Neutrophil (primary cell): ENCODE measurements around the gene OSBP2.

Source experiments
- H3K27ac ChIP-seq: fragments of 200-600 bp; sonication (generic); 2 replicates; pipeline ENCODE4 v1.5.1; 2016; ENCODE audit warnings: mild to moderate bottlenecking, moderate library complexity
- H3K27me3 ChIP-seq: fragments of 200-600 bp; sonication (generic); 2 replicates; pipeline ENCODE4 v1.6.0; 2016; ENCODE audit warnings: mild to moderate bottlenecking
- H3K36me3 ChIP-seq: fragments of 200-600 bp; sonication (generic); 2 replicates; pipeline ENCODE4 v1.5.1; 2017
- H3K4me1 ChIP-seq, 2 experiments: fragments of 200-600 bp in 1 of 2; sonication (generic) in 1 of 2; 1 replicate in 1 of 2; 2 replicates in 1 of 2; pipeline versions ENCODE4 v1.5.1 to v1.6.1; 2013 to 2016; ENCODE audit warnings: low read depth in 1 of 2, low read length in 1 of 2, mild to moderate bottlenecking in 1 of 2, moderate library complexity in 1 of 2; ENCODE audit not compliant: control insufficient read depth in 1 of 2, insufficient read depth in 1 of 2
- H3K4me3 ChIP-seq, 2 experiments: fragments of 200-600 bp in 1 of 2; sonication (generic) in 1 of 2; 1 replicate in 1 of 2; 2 replicates in 1 of 2; pipeline ENCODE4 v1.5.1; 2013 to 2016; ENCODE audit warnings: low read depth in 1 of 2, low read length in 1 of 2, mild to moderate bottlenecking in 1 of 2, moderate library complexity in 1 of 2
- H3K9me3 ChIP-seq: fragments of 200-600 bp; sonication (generic); 2 replicates; pipeline ENCODE4 v1.5.1; 2016
- CTCF ChIP-seq: fragments of 200-600 bp; sonication (generic); IDR thresholded peaks from 2 replicates; pipeline ENCODE4 v1.5.1; 2016; ENCODE audit warnings: antibody characterized with exemption

The OSBP2 gene

GRCh38 chr22:30864441-30865420 is 170.1 kb downstream of the OSBP2 start:
- Histone ChIP-seq H3K36me3 (no peaks in the 10 kb centered on the region), H3K27ac (no peak overlapping the region), H3K27me3 (no peaks in the 10 kb centered on the region), H3K4me3 (no peak overlapping the region), H3K4me1 (no peaks in the 10 kb centered on the region), H3K9me3 (no peaks in the 10 kb centered on the region)
- TF ChIP-seq CTCF = no peak

GRCh38 chr22:30865656-30866055 is 171.0 kb downstream of the OSBP2 start:
- TF ChIP-seq CTCF = no peak
- Histone ChIP-seq H3K4me1 (no peaks in the 10 kb centered on the region), H3K9me3 (no peaks in the 10 kb centered on the region), H3K36me3 (no peaks in the 10 kb centered on the region), H3K27ac (no peak overlapping the region), H3K27me3 (no peaks in the 10 kb centered on the region), H3K4me3 (no peak overlapping the region)

- Histone ChIP-seq H3K36me3 (no peaks in the 10 kb centered on the region), H3K9me3 (no peaks in the 10 kb centered on the region), H3K4me1 (no peaks in the 10 kb centered on the region), H3K27me3 (no peaks in the 10 kb centered on the region), H3K27ac (no peak overlapping the region), H3K4me3 (no peak overlapping the region)
- TF ChIP-seq CTCF = no peak
These were observed 171.5 kb downstream of the OSBP2 start for GRCh38 chr22:30866216-30866615.

DNA sequence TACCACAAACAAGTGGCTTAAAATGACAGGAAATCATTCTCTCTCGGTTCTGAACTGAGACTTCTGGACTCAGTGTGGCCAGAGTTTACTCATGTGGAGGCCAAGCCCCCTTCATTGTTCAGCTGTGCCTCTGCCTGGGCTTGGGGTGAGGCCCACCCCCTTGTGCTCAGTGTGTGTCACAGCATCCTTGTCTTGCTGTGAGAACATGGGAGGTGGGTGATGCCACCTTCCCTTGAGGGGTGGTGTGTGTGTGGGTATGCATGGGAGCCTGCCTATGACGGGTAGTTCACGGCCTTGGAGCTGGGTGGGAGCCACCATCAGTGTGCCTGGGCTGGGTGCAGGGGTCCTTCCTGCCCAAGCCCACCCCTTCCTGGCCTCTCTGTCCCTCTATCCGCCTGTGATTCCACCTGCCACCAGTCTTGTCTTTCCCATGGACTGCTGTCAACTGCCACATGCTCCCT is 172.2 kb downstream of the OSBP2 start:
- Histone ChIP-seq H3K27me3 (no peaks in the 10 kb centered on the region), H3K9me3 (no peaks in the 10 kb centered on the region), H3K4me3 (no peak overlapping the region), H3K36me3 (no peaks in the 10 kb centered on the region), H3K27ac (no peak overlapping the region), H3K4me1 (no peaks in the 10 kb centered on the region)
- no peak for TF ChIP-seq CTCF

DNA sequence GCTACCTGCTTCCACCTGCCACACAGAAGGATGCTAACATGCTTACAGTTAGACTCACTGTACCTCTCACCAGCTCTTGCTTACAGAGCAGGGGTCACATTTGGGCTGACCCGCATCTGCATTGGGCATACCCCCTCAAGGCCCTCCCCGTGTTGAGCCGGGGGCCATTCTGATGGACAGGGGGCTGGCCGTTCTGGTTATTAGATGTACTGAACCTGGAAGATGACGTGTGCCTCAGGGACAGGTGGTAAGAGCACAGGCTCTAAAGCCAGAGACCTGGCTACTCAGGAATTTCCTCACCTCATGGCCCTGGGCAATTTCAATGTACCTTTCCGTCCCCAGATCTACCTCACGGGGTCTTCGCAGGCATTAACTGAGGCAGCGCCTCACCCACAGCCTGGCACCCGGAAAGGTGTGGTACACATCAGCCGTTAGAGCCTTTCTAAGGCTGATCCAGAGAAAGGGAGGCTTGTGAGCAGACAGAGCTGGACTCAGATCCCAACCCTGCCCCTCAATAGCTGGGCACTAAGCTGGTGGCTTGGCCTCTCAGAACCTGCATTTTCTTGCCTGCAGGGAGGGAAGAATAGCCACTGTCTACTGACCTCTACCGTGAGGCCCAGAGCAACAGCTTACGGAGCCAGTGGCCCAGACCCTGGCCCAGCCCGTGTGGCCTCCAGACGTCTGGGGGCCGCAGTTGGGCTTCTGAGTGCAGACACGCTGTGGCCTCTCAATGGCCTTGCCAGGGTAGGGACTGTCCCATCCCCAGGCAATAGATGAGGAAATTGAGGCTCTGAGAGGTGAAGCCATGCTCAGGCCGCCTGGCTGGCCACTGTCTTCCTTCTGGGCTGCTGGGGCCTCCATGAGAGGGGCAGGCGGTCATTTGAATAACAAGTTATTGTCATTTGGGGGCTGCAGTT is 173.3 kb downstream of the OSBP2 start:
- TF ChIP-seq CTCF = no peak
- Histone ChIP-seq H3K9me3 (no peaks in the 10 kb centered on the region), H3K36me3 (no peaks in the 10 kb centered on the region), H3K27me3 (no peaks in the 10 kb centered on the region), H3K4me1 (no peaks in the 10 kb centered on the region), H3K27ac (no peak overlapping the region), H3K4me3 (no peak overlapping the region)
